Inferior parietal cortex (tissue), 1 donor: Measurements from ENCODE around the gene IL26.
"Not testable (repeated sequence)": the region's sequence is repeated elsewhere in the genome, so short reads cannot be mapped to it uniquely, and the experiment has no call there.

Experiments used
- DNase-seq: peaks from one replicate; pipeline ENCODE4 v3.0.0-alpha.2; 2016; ENCODE audit errors: extremely low spot score

The IL26 gene

DNA sequence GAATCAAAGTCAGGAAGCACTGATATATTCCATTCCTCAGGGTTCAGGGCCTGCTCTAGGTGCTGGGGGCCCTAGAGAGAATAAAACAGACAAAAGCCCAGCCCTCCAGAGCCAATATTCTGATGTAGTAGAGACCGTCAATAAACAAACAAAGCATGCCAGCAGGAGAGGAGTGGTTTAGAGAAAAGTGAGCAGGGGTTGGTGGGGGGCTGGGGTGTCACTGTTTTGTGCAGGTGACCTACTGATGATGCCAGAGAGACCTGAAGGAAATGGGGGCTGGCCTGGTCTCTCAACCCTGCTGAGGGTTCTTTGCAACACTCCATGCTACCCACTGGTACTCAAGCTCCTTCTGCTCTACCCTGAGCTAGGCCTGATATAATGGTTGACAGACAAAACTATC is 26.5 kb downstream of the IL26 start:
- DNase-seq, result no peak

DNA sequence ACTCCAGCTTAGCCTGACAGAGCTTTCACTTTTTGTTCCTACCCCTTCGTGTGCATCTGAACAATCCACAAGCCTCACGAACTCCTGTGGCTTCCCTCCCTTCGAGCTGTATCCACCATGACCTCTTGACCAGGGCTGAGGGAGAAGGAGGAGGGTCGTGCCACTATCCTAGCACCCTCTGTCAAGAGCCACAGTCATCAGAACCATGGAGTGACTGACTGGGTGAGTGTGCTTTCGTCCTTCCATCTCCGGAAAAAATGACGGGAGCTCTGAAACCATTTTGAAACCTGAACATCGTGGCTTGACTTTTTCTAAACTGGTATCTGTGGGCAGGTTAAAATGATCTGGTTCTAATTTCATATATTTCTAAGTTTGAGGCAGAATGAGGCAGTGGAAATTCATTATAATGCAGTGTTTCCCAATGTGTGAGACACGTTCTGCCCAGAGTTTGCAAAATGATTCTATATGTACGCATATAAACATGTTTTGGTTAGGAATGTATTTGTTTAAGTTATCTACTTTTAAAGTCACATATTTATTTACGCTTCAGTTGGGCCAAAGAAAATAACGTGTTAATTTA is 27.0 kb downstream of the IL26 start:
- DNase-seq, result no peak

- no peak for DNase-seq
Measured at GRCh38 chr12:68190301-68190700, 35.3 kb downstream of the IL26 start.

DNA sequence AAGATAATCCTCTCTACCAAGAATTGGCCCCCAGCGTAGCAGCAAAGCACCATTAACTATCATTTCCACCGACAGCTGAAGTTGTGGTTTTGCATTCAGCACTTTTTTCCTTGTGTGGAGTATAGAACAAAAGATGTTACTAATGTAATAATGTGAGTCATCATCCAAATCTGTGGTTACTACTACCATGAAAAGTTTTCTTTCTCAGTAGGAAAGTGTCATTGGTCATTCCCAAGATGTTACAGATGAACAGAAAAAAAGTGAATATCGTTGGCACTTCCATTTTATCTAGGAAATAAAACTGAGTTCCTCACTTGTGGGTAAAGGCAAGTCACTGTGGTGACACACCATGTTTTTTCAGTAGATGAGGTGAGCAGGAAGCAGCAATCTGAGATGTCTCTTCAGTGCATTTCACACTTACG is 35.8 kb downstream of the IL26 start:
- no peak for DNase-seq

- no peak for DNase-seq
Measured at GRCh38 chr12:68185598-68185997, 40.0 kb downstream of the IL26 start.

DNA sequence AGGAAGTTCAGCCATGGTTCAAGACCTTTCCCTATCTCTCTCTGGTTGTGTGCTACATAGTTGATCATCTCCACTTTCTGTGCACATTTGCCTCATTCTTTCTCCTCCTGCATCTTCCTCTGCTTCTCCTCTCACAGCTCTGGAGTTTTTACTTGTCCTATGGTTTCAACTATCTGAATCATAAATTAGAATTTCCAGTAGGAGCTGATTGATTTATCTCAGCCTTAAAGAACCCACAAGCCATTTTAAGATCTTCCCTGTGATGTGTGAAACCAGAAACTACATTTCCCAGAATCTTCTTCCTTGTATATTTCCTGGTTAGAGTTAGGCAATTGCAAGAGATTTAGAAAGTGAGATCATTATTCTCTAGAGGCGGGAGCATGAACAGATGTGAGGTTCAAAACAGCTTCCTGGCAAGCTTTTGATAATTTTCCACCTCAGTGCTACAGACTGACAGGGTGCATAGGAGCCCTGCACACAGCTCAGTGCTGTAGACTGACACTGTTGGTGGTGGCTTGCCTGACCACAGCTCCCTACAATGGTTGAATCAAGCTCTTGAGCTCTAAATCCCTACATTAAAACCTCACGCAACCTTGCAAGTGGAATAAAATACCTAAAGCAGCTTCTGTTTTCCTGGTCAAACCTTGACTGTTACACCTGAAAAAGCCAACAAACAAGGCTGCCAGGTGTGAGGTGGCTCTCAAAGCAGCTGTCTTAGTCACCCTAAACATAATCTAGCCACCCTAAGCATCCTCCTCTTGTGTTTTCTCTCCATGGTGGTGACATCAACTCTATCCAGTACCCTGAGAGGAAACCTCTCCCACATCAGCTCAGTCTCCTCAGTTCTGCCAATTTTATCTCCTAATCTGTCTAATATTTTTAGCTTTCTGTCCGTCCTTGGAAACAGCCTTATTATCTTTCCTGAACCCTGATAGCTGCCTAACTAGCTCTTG is 44.5 kb downstream of the IL26 start:
- no peak for DNase-seq

- no peak for DNase-seq
Measured at GRCh38 chr12:68178774-68179439, 46.7 kb downstream of the IL26 start.

- no peak for DNase-seq
Measured at GRCh38 chr12:68178184-68178583, 47.4 kb downstream of the IL26 start.

GRCh38 chr12:68177562-68177961 is 48.0 kb downstream of the IL26 start:
- DNase-seq, result no peak

DNA sequence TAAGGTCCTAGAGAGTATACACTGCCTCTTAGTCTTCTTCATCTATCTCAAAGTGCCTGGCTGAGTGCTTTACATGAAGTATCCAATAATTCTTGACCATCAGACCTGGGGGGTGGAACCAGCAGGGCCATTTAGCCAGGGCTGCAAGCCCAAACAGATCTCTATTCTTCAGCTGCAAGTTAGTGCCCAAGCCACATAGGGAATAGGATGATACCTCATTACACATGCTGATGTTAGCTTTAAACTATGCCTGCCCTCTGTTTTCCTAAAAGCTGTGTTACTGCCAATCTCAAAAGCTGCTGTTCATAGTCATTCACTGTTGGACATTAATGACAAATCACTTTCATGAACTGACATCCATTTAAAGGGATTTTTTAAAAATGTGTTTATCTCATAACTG is 49.4 kb downstream of the IL26 start:
- DNase-seq, result no peak

DNA sequence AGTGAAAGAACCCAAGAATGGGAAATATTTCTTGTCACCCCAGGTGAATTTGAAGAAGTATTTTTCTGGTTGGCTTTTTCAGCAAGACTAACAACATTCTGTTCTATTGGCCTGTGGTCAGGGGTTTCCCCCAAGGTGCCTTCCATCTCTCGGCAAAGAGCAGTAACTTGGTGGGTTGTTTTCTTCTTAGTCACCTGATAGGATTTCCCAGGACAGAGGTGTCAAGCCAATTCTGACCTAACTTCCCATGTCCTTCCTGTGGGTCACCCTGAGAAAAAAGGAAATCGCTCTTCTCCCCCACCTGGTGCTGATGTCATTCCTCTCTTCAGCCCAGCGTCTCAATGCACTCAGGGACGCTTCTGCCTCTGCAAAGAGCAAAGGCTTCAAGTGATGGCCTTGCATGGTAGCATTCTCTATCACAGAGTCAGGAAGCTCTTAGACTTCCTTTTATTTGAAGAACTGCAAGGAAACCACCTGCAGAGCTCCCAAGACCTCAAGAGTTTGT is 50.0 kb downstream of the IL26 start:
- no peak for DNase-seq

GRCh38 chr12:68174761-68175160 is 50.8 kb downstream of the IL26 start:
- not testable (repeated sequence) for DNase-seq

- no peak for DNase-seq
Measured at GRCh38 chr12:68173792-68174191, 51.8 kb downstream of the IL26 start.

DNA sequence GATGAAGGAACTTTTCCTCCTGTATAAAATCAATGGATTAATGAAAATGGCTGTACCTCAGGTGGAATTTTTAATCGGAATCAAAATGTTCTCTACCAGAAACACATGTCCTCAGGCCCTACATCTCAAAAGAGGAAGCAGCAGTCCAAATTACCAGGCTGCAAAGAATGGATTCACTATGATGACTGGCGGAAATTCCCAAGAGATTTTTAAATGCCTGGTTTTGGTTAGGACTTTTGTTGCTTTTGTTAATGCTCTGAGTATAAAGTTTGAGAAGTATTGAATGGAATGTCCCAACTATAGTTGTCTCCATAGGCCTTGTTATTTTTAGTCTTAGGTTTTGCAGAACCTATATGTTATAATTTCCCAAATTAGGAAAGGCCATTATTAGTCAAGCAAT is 54.9 kb downstream of the IL26 start:
- DNase-seq, result no peak

DNA sequence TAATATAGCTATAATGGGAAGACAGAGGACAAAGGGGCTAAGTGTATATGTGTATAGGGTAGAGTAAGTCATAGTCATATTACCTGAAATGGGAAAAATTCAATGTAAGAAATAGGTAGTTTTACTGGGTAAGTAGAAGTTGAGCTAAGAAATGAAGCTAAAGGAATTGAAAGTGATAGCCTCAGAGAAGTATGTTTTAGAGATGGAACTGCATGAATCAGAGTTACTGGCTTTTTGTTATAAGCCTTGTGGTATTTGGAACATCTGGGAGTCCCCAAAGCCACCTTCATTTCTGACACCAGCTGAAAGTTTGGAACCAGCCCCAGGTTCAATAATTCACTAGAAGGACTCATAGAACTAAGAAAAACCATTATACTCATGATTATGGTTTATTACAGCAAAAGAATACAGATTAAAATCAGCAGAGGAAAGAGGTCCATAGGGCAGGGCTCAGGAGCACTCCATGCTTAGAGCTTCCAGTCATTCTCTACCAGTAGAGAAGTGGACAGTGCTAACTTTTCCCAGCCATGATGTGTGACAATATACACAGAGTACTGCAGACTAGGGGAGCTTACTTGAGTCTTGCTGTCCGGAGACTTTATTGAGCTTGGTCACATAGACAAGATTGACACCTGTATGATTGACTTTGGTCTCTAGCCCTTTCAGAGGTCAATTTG is 56.3 kb downstream of the IL26 start:
- no peak for DNase-seq

DNA sequence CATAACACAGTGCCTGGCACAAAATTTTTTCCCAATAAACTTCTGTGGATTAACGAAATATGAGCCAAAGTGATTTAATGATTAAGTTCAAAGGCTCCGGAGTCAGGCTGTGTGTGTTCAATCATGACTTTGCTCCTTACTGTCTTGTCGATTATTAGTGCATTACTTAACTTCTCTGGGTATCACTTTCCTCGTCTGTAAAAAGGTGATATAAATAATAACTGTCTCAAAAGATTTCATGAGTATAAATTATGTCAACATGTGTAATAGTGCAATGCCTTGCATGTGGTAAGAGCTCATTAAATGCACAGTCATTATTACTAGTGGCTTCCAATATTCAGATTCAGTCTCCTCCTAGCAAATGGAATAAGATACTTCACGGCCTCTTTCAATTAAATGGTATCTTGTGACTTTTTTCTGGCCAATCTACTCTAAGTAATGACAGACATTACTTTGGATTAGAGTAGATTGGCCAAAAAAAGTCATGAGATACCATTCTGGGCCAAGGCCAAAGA is 59.2 kb downstream of the IL26 start:
- no peak for DNase-seq

GRCh38 chr12:68163560-68164081 is 62.0 kb downstream of the IL26 start:
- no peak for DNase-seq

GRCh38 chr12:68162374-68162773 is 63.2 kb downstream of the IL26 start:
- no peak for DNase-seq

GRCh38 chr12:68159681-68160304 is 65.8 kb downstream of the IL26 start, which contains the start of gene IFNG:
Gene IFNG (minus strand): TSS chr12:68159740. CDS start chr12:68159615, 125 bp downstream.
- no peak for DNase-seq

DNA sequence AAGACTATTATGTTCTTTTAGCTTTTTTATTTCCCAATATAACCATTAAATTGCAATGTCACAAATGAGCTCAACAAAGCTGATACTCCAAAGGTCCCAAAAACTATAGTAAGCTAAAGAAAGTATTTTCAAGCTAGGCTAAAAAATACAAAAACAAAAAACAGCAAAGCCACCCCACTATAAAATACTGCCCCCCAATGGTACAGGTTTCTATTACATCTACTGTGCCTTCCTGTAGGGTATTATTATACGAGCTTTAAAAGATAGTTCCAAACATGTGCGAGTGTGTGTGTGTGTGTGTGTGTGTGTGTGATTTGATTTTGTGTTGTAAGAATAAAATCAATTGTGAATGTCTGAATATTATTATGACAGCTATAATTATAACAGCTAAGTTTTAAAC is 67.2 kb downstream of the IL26 start:
- no peak for DNase-seq

DNA sequence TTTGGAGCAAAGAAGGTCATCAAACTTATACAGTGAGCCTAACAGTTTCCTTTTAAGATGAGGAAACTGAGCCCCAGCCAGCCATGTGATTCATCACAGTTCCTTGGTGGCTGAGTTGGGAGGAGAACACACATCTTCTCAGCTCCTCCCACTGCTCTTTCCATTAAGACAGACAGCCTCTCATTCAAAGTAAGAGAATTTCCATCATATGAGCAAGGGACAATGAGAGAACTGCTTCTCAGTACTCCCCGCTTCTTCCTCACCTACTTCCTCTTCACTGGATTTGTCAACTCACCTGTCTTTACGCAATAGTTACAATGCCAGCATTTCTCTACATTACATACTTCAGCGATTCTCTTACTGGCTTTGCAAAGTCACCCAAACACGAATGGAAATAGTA is 68.2 kb downstream of the IL26 start:
- no peak for DNase-seq
